SK-N-SH (cell line): ENCODE results near the gene MANF. TPM values are rescaled to one million over a fixed set of nuclear protein-coding genes. Genes with fewer than 3 reads are reported as not detected.
A peak's percentile ranks its signal among the peaks of the same experiment; 100 is the strongest.

Experiments used
- CTCF ChIA-PET: fragments of 300-600, 350-600 bp; formaldehyde crosslinking; extraction: SDS; loops from one replicate; lab custom pipeline; 2021; lab: Yijun Ruan, JAX
- POLR2A ChIA-PET: fragments of 350-600 bp; sonication (Branson Sonifier 250); formaldehyde crosslinking; extraction: SDS; loops from one replicate; lab custom pipeline; 2020; ENCODE audit warnings: antibody characterized with exemption, inconsistent platforms; lab: Yijun Ruan, JAX
- DNase-seq: peaks from one replicate; pipeline ENCODE4 v3.0.0; 2012
- H2AFZ ChIP-seq: fragments of 200-600 bp; sonication (generic); 2 replicates; pipeline ENCODE4 v1.8.1; 2016; ENCODE audit warnings: antibody characterized with exemption, mild to moderate bottlenecking, low read depth
- H3F3A ChIP-seq: fragments of 200-600 bp; sonication (generic); replicated peaks from 2 replicates; pipeline ENCODE3; 2016; ENCODE audit warnings: antibody characterized with exemption, mild to moderate bottlenecking; ENCODE audit not compliant: insufficient read depth
- H3K27ac ChIP-seq, 2 experiments: fragments of 200-500 bp in 1 of 2; fragments of 200-600 bp in 1 of 2; sonication (Bioruptor generic) in 1 of 2; sonication (generic), shearing (Covaris generic) in 1 of 2; 2 replicates each; pipeline versions ENCODE4 v1.5.1 to v1.6.1; 2014 to 2016; ENCODE audit warnings: low read depth in 2 of 2, inconsistent platforms in 1 of 2, low read length in 1 of 2, mild to moderate bottlenecking in 1 of 2, mixed read lengths in 1 of 2
- H3K27me3 ChIP-seq: fragments of 200-600 bp; sonication (generic), shearing (Covaris generic); 2 replicates; pipeline ENCODE4 v1.6.1; 2016; ENCODE audit warnings: mixed run types; ENCODE audit not compliant: insufficient read depth
- H3K36me3 ChIP-seq, 2 experiments: fragments of 200-500 bp in 1 of 2; fragments of 200-600 bp in 1 of 2; sonication (Bioruptor generic) in 1 of 2; sonication (generic) in 1 of 2; replicated peaks in 1 of 2; 2 replicates each; pipeline versions ENCODE3 to v1.5.1; 2014 to 2016; ENCODE audit warnings: low read length in 1 of 2, mild to moderate bottlenecking in 1 of 2; ENCODE audit not compliant: insufficient read depth in 2 of 2, control insufficient read depth in 1 of 2
- H3K4me1 ChIP-seq, 2 experiments: fragments of 200-500 bp in 1 of 2; fragments of 200-600 bp in 1 of 2; sonication (Bioruptor generic) in 1 of 2; sonication (generic), shearing (Covaris generic) in 1 of 2; 2 replicates each; pipeline versions ENCODE4 v1.5.1 to v1.6.1; 2014 to 2016; ENCODE audit warnings: low read depth in 1 of 2, low read length in 1 of 2, mixed run types in 1 of 2; ENCODE audit not compliant: insufficient read depth in 2 of 2, control insufficient read depth in 1 of 2
- H3K4me2 ChIP-seq: fragments of 200-600 bp; sonication (generic), shearing (Covaris generic); 2 replicates; pipeline ENCODE4 v1.6.1; 2017; ENCODE audit warnings: mixed run types
- H3K4me3 ChIP-seq, 2 experiments: fragments of 200-500 bp in 1 of 2; fragments of 200-600 bp in 1 of 2; sonication (Bioruptor generic) in 1 of 2; sonication (generic), shearing (Covaris generic) in 1 of 2; 2 replicates each; pipeline versions ENCODE4 v1.5.1 to v1.8.1; 2014 to 2016; ENCODE audit warnings: low read depth in 2 of 2, inconsistent platforms in 1 of 2, low read length in 1 of 2, mild to moderate bottlenecking in 1 of 2, mixed read lengths in 1 of 2, moderate library complexity in 1 of 2
- H3K79me2 ChIP-seq: fragments of 200-600 bp; sonication (generic); 2 replicates; pipeline ENCODE4 v1.8.1; 2017; ENCODE audit warnings: mild to moderate bottlenecking; ENCODE audit not compliant: insufficient read depth
- H3K9ac ChIP-seq: fragments of 200-600 bp; sonication (generic); 2 replicates; pipeline ENCODE4 v1.6.1; 2017; ENCODE audit warnings: mixed run types
- H3K9me2 ChIP-seq: fragments of 200-600 bp; sonication (generic); 2 replicates; pipeline ENCODE4 v1.6.1; 2017; ENCODE audit warnings: mixed run types
- H3K9me3 ChIP-seq: fragments of 200-600 bp; sonication (generic); 2 replicates; pipeline ENCODE4 v1.6.1; 2017; ENCODE audit warnings: mixed run types, mild to moderate bottlenecking, moderate library complexity
- H4K20me1 ChIP-seq: fragments of 200-600 bp; sonication (generic); 2 replicates; pipeline ENCODE4 v1.6.1; 2017; ENCODE audit warnings: mild to moderate bottlenecking, mixed run types; ENCODE audit not compliant: insufficient read depth
- CHD2 ChIP-seq: fragments of 150-350 bp; IDR thresholded peaks from 2 replicates; pipeline ENCODE4 v1.6.1; 2018; ENCODE audit warnings: low read length; ENCODE audit not compliant: partially characterized antibody
- ELF1 ChIP-seq: IDR thresholded peaks from 2 replicates; pipeline ENCODE4 v1.4.0; 2012
- EP300 ChIP-seq, 2 experiments: IDR thresholded peaks; 2 replicates each; pipeline versions ENCODE4 v1.4.0 to v1.6.1; 2012; ENCODE audit warnings: borderline replicate concordance in 1 of 2, low read depth in 1 of 2, low read length in 1 of 2
- FOXJ3 ChIP-seq: sonication (generic); formaldehyde crosslinking; IDR thresholded peaks from 2 replicates; pipeline ENCODE4 v1.5.1; 2020; ENCODE audit warnings: mild to moderate bottlenecking, missing genetic modification reagents
- GABPA ChIP-seq: IDR thresholded peaks from 2 replicates; pipeline ENCODE4 v1.4.0; 2012; ENCODE audit warnings: low read depth, mild to moderate bottlenecking
- GATA2 ChIP-seq: sonication (generic); formaldehyde crosslinking; IDR thresholded peaks from 2 replicates; pipeline ENCODE4 v1.5.0; 2020; ENCODE audit warnings: mild to moderate bottlenecking, missing genetic modification reagents
- JUND ChIP-seq: IDR thresholded peaks from 2 replicates; pipeline ENCODE4 v1.4.0; 2012
- MXI1 ChIP-seq: IDR thresholded peaks from 2 replicates; pipeline ENCODE4 v1.6.1; 2012; ENCODE audit warnings: mild to moderate bottlenecking, low read depth, low read length, improper control_type of control experiment
- NRF1 ChIP-seq: IDR thresholded peaks from 2 replicates; pipeline ENCODE4 v1.6.1; 2012; ENCODE audit warnings: low read depth, mild to moderate bottlenecking, low read length
- POLR2AphosphoS5 ChIP-seq: IDR thresholded peaks from 2 replicates; pipeline ENCODE4 v1.6.1; 2012; ENCODE audit warnings: low read depth, low read length
- RCOR1 ChIP-seq: fragments of 150-350 bp; IDR thresholded peaks from 2 replicates; pipeline ENCODE4 v1.6.1; 2017; ENCODE audit warnings: antibody characterized with exemption, low read length
- RFX5 ChIP-seq: IDR thresholded peaks from 2 replicates; pipeline ENCODE4 v1.6.1; 2012; ENCODE audit warnings: mild to moderate bottlenecking, improper control_type of control experiment, low read length
- SIN3A ChIP-seq: IDR thresholded peaks from 2 replicates; pipeline ENCODE4 v1.6.1; 2012; ENCODE audit warnings: low read depth, mild to moderate bottlenecking, low read length, moderate library complexity, borderline replicate concordance
- TAF1 ChIP-seq: IDR thresholded peaks from 2 replicates; pipeline ENCODE4 v1.6.1; 2012; ENCODE audit warnings: low read depth, mild to moderate bottlenecking, low read length, moderate library complexity, borderline replicate concordance
- YY1 ChIP-seq: IDR thresholded peaks from 2 replicates; pipeline ENCODE4 v1.4.0; 2012; ENCODE audit warnings: low read depth, mild to moderate bottlenecking
- WGBS: methylation state at CpG from one replicate; pipeline ENCODE4 v1.1.6; 2017; ENCODE audit warnings: low lambda C conversion rate; 5-methylcytosine and 5-hydroxymethylcytosine counted together
- polyA plus RNA-seq, 3 experiments: library from polyadenylated mRNA; depleted of rRNA; stranded (reverse); fragments of >200 nt; gene quantifications; 2 replicates each; pipeline ENCODE4 v1.2.3, GENCODE V29; 2012
- TF ChIP-seq, protein P1 (sequence below): IDR thresholded peaks from 2 replicates; pipeline ENCODE4 v1.4.0; 2012; ENCODE audit warnings: low read depth, borderline replicate concordance
- TF ChIP-seq, protein P2 (sequence below): IDR thresholded peaks from 2 replicates; pipeline ENCODE4 v1.4.0; 2012; ENCODE audit warnings: low read depth, borderline replicate concordance
- TF ChIP-seq, protein P3 (sequence below): IDR thresholded peaks from 2 replicates; pipeline ENCODE4; 2012
- TF ChIP-seq, protein P4 (sequence below): fragments of 150-350 bp; IDR thresholded peaks from 2 replicates; pipeline ENCODE4 v1.6.1; 2017; ENCODE audit warnings: antibody characterized with exemption, low read length, low read depth, borderline replicate concordance
- TF ChIP-seq, protein P5 (sequence below): IDR thresholded peaks from 2 replicates; pipeline ENCODE4 v1.4.0; 2012; ENCODE audit warnings: low read depth
- TF ChIP-seq, protein P6 (sequence below): fragments of 150-350 bp; IDR thresholded peaks from 2 replicates; pipeline ENCODE4 v1.6.1; 2016; ENCODE audit warnings: mild to moderate bottlenecking, low read depth, low read length

Gene MANF
- polyA plus RNA-seq (2012; rRNA removed), result 118 and 121 TPM in 2 replicates
- 151 and 220 TPM in 2 replicates for polyA plus RNA-seq (2012; cell fraction: cytosol; rRNA removed)
- polyA plus RNA-seq (2012; cell fraction: nucleus; rRNA removed), result 27.1 and 39.2 TPM in 2 replicates

DNA sequence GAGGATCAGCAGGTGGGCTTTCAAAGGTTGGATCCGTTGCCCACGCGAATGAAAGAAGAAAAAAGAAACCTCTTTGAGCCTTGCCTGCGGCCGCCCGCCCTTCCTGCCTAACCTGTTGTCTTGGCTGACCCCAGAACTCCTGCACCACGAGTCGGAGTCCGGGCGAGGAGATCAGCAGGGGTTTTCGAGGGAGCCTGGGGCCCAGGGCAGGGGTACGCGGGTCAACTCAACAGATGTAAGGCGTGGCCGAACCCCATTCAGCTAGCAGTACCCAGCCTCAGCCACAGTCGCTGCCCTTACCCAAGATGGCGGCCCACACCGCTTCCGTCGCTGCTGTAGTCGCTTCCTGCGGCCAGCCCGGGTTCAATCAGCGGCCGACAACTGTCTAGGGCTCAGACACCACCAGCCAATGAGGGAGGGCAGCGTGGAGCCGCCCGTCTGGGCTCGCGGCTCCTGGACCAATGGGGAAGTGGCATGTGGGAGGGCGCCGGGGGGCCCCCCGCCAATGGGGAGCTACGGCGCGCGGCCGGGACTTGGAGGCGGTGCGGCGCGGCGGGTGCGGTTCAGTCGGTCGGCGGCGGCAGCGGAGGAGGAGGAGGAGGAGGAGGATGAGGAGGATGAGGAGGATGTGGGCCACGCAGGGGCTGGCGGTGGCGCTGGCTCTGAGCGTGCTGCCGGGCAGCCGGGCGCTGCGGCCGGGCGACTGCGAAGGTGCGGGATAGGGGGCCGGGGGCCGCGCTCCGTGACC, at the start of gene MANF:
MANF (plus strand) TSS at position 566 of the 748 bp plus-strand sequence; CDS start at position 618, 52 bp downstream.
- Histone ChIP-seq H2AFZ (peak within 1 kb of the TSS; percentile 94), H3K9me2 (no peaks in the 10 kb centered on the region), H3K27ac (peak within 1 kb of the TSS; percentile 71 to 93), H4K20me1 (peaks cover 10% of the 10 kb centered on the region), H3K79me2 (peaks cover 60% of the 10 kb centered on the region), H3F3A (peaks cover 28% of the 10 kb centered on the region), H3K36me3 (peaks cover 16 to 23% of the 10 kb centered on the region in 2 experiments), H3K4me2 (peak within 1 kb of the TSS; percentile 91), H3K4me1 (peaks cover 21 to 40% of the 10 kb centered on the region in 2 experiments), H3K27me3 (no peaks in the 10 kb centered on the region), H3K9me3 (no peaks in the 10 kb centered on the region), H3K9ac (peak within 1 kb of the TSS; percentile 94), H3K4me3 (peak within 1 kb of the TSS; percentile 84 to 98)
- 0% methylated on average over 22 of the region's 65 CpGs for WGBS
- TF ChIP-seq NRF1 (no peak), POLR2AphosphoS5 (peak; percentile 80), YY1 (peak; percentile 98), RFX5 (peak; percentile 83), ELF1 (peak; percentile 70), MXI1 (peak; percentile 69; the same call in 1 of the 2 replicates), JUND (no peak), GABPA (peak; percentile 92), EP300 (IDR thresholded peaks at IDR 0.05; ENCODE audit: borderline replicate concordance in 1 of 2, low read depth in 1 of 2, low read length in 1 of 2) (peak in 1 of 2 experiments; percentile 9; a peak in 1 of 4 replicates), CHD2 (peak; percentile 88), TAF1 (peak; percentile 79; the same call in 1 of the 2 replicates), RCOR1 (peak; percentile 56), GATA2 (CRISPR knock-in tag) (peak; percentile 4; the same call in 1 of the 2 replicates), FOXJ3 (CRISPR knock-in tag) (no peak), SIN3A (peak; percentile 14; the same call in 1 of the 2 replicates)
- TF ChIP-seq, protein P1, sequence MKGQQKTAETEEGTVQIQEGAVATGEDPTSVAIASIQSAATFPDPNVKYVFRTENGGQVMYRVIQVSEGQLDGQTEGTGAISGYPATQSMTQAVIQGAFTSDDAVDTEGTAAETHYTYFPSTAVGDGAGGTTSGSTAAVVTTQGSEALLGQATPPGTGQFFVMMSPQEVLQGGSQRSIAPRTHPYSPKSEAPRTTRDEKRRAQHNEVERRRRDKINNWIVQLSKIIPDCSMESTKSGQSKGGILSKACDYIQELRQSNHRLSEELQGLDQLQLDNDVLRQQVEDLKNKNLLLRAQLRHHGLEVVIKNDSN, result no peak; the same call in 1 of the 2 replicates
- TF ChIP-seq, protein P2, sequence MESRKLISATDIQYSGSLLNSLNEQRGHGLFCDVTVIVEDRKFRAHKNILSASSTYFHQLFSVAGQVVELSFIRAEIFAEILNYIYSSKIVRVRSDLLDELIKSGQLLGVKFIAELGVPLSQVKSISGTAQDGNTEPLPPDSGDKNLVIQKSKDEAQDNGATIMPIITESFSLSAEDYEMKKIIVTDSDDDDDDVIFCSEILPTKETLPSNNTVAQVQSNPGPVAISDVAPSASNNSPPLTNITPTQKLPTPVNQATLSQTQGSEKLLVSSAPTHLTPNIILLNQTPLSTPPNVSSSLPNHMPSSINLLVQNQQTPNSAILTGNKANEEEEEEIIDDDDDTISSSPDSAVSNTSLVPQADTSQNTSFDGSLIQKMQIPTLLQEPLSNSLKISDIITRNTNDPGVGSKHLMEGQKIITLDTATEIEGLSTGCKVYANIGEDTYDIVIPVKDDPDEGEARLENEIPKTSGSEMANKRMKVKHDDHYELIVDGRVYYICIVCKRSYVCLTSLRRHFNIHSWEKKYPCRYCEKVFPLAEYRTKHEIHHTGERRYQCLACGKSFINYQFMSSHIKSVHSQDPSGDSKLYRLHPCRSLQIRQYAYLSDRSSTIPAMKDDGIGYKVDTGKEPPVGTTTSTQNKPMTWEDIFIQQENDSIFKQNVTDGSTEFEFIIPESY, result no peak
- TF ChIP-seq, protein P3, sequence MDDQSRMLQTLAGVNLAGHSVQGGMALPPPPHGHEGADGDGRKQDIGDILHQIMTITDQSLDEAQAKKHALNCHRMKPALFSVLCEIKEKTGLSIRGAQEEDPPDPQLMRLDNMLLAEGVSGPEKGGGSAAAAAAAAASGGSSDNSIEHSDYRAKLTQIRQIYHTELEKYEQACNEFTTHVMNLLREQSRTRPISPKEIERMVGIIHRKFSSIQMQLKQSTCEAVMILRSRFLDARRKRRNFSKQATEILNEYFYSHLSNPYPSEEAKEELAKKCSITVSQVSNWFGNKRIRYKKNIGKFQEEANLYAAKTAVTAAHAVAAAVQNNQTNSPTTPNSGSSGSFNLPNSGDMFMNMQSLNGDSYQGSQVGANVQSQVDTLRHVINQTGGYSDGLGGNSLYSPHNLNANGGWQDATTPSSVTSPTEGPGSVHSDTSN, result peak; percentile 47; the same call in 1 of the 2 replicates
- TF ChIP-seq, protein P4, sequence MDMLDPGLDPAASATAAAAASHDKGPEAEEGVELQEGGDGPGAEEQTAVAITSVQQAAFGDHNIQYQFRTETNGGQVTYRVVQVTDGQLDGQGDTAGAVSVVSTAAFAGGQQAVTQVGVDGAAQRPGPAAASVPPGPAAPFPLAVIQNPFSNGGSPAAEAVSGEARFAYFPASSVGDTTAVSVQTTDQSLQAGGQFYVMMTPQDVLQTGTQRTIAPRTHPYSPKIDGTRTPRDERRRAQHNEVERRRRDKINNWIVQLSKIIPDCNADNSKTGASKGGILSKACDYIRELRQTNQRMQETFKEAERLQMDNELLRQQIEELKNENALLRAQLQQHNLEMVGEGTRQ, result peak; percentile 13; the same call in 1 of the 2 replicates
- TF ChIP-seq, protein P5, sequence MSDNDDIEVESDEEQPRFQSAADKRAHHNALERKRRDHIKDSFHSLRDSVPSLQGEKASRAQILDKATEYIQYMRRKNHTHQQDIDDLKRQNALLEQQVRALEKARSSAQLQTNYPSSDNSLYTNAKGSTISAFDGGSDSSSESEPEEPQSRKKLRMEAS, result peak; percentile 79
- TF ChIP-seq, protein P6, sequence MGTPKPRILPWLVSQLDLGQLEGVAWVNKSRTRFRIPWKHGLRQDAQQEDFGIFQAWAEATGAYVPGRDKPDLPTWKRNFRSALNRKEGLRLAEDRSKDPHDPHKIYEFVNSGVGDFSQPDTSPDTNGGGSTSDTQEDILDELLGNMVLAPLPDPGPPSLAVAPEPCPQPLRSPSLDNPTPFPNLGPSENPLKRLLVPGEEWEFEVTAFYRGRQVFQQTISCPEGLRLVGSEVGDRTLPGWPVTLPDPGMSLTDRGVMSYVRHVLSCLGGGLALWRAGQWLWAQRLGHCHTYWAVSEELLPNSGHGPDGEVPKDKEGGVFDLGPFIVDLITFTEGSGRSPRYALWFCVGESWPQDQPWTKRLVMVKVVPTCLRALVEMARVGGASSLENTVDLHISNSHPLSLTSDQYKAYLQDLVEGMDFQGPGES, result peak; percentile 91
- ChIA-PET POLR2A (interaction anchor here (0.5 to 2.4 kb wide), 13 partner anchors 10 to 994 kb away, joined by 3 to 12 read pairs (median 3); partner anchors contain the start of genes DCAF1, DOCK3, HEMK1 and MAPKAPK3), CTCF (interaction anchor here (0.7 to 2.7 kb wide), 7 partner anchors 12 to 768 kb away, joined by 3 to 27 read pairs (median 4); partner anchors contain the start of gene MAPKAPK3)
- peak; percentile 100 for DNase-seq
